Measurements from ENCODE around the gene ORAI1. TPM values are rescaled to one million over a fixed set of nuclear protein-coding genes. Genes with fewer than 3 reads are reported as not detected.
A peak's percentile ranks its signal among the peaks of the same experiment; 100 is the strongest.
"Not testable (repeated sequence)": the region's sequence is repeated elsewhere in the genome, so short reads cannot be mapped to it uniquely, and the experiment has no call there.

ORAI1 gene
- total RNA-seq, 1 experiment from 2014 or later = 20.6 TPM

DNA sequence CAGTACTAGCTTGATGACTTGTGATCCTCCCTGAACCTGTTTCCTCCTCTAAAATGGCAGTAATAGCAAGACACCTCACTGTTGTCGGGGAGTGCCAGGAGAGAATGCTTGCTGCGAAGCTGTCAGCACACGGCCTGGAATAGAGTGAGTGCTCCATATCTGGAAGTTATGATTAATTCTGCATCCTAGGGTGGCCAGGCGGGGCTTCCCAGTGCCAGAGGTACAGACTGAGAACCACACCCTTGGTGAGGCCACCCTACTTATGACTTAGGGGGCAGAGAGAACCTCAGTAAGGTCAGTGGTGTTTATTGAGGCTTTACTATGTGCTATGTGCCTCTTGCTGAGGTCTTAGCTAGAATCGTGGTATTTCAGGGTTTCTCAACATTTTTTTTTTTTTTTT, 23.0 kb downstream of the ORAI1 start:
- DNase-seq (ENCODE audit: low read depth) = no peak

GRCh38 chr12:121649819-121650353, 23.6 kb downstream of the ORAI1 start:
- no peak for DNase-seq (ENCODE audit: low read depth)

GRCh38 chr12:121651320-121651719, 25.0 kb downstream of the ORAI1 start:
- DNase-seq (ENCODE audit: low read depth) = no peak

- no peak for DNase-seq (ENCODE audit: low read depth)
Measured at GRCh38 chr12:121652767-121653497, 26.6 kb downstream of the ORAI1 start.

DNA sequence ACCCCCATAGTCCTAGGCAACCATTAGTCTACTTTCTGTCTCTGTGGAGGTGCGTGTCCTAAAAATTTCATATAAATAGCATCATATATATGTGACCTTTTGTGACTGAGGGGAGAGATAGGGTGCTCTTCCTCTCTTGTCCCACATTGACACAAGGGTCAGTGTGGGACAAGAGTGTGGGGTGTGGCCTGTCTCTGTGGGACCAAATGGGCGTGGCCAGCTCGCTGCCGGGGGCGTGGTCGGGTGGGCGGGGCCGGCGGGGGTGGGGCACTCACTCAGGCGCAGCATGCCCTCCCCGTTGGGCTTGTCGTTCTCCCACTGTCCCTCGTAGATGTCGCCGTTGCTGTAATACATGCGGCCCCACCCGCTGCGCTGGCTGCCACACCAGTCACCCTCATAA, 27.7 kb downstream of the ORAI1 start:
- DNase-seq (ENCODE audit: low read depth) = no peak

DNA sequence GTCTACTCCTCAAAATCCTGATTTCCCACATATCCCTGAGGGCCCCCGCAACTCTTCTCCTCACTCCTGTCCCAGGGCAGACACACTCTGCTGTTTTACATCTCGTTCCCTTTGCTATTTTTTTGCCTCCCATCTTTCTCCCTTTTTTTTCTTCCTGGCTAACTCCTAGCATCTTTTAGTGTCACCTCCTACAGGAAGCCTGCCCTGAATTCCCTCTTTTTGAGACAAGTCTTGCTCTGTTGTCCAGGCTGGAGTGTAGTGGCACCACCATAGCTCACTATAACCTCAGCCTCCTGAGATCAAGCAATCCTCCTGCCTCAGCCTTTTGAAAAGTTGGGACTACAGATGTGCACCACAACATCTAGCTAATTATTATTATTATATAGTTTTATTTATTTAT, 29.8 kb downstream of the ORAI1 start:
- DNase-seq (ENCODE audit: low read depth) = no peak

DNA sequence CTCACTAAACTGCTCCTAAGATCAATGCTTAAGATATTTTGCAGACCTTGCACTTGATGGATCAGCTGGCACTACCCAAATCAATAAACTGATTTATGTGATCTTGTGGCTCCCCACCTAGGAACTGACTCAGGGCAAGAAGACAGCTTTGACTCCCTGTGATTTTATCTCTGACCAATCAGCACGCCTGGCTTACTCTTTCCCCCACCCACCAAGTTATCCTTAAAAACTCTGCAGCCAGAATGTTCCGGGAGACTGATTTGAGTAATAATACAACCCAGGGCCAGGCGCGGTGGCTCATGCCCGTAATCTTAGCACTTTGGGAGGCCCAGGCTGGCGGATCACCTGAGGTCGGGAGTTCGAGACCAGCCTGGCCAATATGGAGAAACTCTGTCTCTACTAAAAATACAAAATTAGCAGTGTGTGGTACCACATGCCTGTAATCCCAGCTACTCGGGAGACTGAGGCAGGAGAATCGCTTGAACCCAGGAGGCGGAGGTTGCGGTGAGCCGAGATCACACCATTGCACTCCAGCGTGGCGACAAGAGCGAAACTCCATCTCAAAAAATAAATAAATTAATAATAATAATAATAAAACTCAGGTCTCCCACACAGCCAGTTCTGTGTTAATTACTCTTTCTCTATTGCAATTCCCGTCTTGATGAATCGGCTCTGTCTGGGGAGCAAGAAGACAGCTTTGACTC, 31.1 kb downstream of the ORAI1 start:
- peak; percentile 17 for DNase-seq (ENCODE audit: low read depth)

- not testable (repeated sequence) for DNase-seq (ENCODE audit: low read depth)
Measured at GRCh38 chr12:121661353-121662105, 35.2 kb downstream of the ORAI1 start.

DNA sequence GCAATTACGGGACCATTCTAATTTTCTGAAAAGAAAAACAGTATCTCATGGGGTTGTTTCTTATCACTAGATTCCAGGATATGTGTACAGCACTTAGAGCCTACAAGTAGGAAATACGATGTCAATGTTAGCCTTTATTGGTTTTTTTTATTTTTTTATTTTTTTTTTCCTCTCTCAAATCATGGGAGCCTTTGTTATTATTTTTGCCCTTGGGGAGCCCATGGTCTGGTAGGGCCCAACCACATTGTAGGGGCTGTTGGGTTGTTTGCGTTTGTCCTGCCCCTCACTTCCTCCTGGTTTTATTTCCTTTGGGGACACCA, 37.2 kb downstream of the ORAI1 start:
- DNase-seq (ENCODE audit: low read depth) = no peak

- DNase-seq (ENCODE audit: low read depth) = not testable (repeated sequence)
Measured at GRCh38 chr12:121666829-121667228, 40.5 kb downstream of the ORAI1 start.

DNA sequence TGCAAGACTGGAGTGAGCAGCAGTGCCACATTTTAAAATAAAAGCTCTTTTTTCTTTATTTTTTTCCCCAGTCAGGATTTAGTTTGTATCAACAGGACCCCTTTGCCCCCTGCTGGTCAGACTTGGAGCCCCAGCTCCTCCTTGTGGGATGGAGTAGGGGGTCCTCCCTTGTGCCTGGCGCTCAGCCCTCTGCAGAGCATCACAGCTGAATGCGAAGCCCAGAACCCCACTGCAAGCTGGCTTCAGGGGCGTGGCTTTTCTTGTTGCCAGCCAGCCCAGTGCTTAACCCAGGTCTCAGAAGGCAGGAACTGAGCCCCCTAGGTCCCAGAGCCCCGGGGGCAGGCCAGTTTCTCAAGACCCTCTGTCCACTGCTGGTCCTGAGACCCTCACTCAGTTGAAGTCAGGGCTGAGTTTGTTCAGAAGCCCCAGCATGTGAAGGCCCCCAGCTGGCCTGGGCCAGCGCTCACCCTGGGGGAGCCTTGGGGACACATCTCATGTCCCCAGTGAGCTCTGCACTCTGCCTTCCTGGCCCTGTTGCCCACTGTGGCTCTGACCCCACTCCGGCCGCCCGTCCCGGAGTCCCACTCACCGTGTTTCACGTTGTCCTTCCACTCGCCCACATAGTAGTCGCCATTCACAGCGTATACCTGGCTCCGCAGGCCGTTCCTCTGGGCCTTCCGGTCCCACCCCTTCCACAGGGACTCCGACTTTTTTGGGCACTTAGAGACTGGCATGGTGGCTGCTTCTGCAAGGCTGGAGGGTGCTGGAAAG, 42.6 kb downstream of the ORAI1 start:
- peak; percentile 22 for DNase-seq (ENCODE audit: low read depth)

GRCh38 chr12:121669521-121669900, 43.2 kb downstream of the ORAI1 start, which contains the start of gene MORN3:
Gene MORN3 (minus strand): TSS chr12:121669654. CDS start chr12:121669483, 171 bp downstream.
- no peak for DNase-seq (ENCODE audit: low read depth)

DNA sequence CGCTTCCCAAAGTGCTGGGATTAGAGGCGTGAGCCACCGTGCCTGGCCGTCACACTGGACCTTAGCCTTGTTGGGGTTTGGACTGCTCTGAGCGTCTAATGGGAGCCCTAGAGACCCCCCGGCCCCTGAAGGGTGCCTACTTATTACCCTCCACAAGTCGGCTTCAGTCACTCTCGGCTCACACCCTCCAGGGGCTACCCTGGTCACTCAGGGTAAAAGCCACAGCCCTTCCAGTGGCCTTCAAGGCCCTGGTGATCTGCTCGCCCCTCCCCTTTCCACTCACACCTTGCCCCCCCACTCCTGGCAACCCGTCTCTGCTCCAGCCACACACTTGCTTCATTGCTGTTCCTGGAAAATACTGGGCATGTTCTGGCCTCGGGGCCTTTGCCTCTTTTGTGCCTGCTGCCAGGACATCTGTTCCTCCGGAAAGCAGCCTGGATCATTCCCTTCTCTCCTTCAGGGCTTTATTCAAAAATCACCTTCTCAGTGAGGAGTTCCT, 46.7 kb downstream of the ORAI1 start:
- DNase-seq (ENCODE audit: low read depth) = peak; percentile 52

- DNase-seq (ENCODE audit: low read depth) = no peak
Measured at GRCh38 chr12:121676190-121676589, 49.9 kb downstream of the ORAI1 start.

- no peak for DNase-seq (ENCODE audit: low read depth)
Measured at GRCh38 chr12:121678305-121678704, 52.0 kb downstream of the ORAI1 start.

DNA sequence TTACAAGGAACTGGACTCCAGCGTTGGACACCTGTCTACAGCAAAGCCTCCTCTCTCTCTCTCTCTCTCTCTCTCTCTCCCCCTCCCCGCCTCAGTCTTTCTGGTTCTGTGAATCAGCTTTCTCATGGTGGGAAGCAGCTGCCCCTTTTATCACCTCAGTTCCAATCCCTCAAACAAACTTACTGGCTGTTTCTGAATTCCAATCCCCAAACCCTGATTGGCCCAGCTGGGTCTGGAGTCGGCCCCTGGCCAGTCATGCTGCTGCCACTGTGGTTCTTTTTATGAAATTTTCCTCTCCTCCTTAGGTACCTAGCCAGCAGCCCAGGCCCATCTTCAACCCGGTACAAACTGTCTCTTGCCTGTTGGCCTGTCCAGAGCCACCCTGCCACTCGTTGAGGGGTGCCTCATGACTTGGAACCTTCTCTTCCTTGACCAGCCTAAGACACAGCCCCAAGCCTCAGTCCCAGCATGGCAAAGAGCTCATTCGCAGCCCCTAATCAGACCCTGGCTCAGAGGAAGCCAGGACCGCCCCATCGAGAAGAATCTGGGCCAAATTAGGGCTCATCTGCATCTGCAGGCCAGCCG, 52.5 kb downstream of the ORAI1 start:
- DNase-seq (ENCODE audit: low read depth) = no peak

- DNase-seq (ENCODE audit: low read depth) = not testable (repeated sequence)
Measured at GRCh38 chr12:121679661-121680197, 53.4 kb downstream of the ORAI1 start.

- no peak for DNase-seq (ENCODE audit: low read depth)
Measured at GRCh38 chr12:121688966-121689365, 62.6 kb downstream of the ORAI1 start.

- no peak for DNase-seq (ENCODE audit: low read depth)
Measured at GRCh38 chr12:121689430-121689829, 63.1 kb downstream of the ORAI1 start.
